T follicular helper cell (primary cell): ENCODE results near the gene MICU2.

Experiments used
- DNase-seq: peaks from one replicate; pipeline ENCODE4 v3.0.0-alpha.2; 2020; ENCODE audit warnings: low read depth
- total RNA-seq, 2 experiments: gene quantifications; one replicate each; lab custom pipeline; 2026; lab: John Stamatoyannopoulos, UW

MICU2 gene, protein sequence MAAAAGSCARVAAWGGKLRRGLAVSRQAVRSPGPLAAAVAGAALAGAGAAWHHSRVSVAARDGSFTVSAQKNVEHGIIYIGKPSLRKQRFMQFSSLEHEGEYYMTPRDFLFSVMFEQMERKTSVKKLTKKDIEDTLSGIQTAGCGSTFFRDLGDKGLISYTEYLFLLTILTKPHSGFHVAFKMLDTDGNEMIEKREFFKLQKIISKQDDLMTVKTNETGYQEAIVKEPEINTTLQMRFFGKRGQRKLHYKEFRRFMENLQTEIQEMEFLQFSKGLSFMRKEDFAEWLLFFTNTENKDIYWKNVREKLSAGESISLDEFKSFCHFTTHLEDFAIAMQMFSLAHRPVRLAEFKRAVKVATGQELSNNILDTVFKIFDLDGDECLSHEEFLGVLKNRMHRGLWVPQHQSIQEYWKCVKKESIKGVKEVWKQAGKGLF
- 68.4 to 73.4 reads per million in 2 experiments for total RNA-seq

GRCh38 chr13:21603531-21604448, at the start of gene MICU2:
Gene MICU2, minus strand, starts transcription at chr13:21604170. Its CDS starts 22 bp downstream, at chr13:21604148.
- DNase-seq = peak; percentile 91

GRCh38 chr13:21641629-21642028, 37.7 kb upstream of the MICU2 start:
- no peak for DNase-seq

DNA sequence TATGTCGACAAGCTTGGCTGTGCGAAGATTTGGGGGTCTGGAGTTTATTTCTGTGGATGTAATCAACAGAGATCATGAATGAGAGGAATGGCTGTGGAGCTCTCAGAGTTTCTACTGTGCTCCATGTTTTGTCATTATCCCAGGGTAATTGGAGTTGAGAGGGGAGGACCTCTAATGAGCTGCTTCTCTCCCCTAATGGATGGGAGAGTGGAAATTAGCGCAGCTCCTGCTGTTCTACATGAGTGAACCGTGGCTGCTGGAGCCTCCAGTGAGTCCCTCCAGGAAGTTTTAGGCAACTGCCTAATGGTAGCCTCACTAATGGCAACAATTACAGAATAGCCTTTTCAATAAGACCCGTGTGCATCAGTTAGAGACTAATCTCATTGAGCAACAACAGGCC, 35.6 kb upstream of the MICU2 start:
- no peak for DNase-seq

GRCh38 chr13:21638319-21639282, 34.6 kb upstream of the MICU2 start:
- DNase-seq = peak; percentile 6

DNA sequence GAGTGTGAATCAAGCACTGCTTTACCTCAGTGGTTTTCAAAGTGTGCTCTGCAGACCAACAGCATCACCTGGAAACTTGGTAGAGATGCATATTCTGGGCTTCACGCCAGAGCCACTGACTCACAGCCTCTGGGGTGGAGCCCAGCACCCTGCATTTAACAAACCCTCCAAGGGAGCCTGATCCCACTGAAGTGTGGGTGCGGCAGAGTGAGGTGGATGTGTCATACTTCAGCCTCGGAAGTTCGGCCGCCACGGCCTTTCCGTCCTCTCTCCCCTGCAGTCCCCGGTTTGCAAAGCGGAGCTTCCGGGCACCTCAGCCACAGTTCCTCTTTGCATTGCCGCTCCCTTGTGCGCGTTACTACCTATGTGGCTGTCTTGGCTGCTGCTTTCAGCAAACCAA, 33.3 kb upstream of the MICU2 start:
- DNase-seq = no peak

GRCh38 chr13:21636656-21637055, 32.7 kb upstream of the MICU2 start:
- DNase-seq = no peak

DNA sequence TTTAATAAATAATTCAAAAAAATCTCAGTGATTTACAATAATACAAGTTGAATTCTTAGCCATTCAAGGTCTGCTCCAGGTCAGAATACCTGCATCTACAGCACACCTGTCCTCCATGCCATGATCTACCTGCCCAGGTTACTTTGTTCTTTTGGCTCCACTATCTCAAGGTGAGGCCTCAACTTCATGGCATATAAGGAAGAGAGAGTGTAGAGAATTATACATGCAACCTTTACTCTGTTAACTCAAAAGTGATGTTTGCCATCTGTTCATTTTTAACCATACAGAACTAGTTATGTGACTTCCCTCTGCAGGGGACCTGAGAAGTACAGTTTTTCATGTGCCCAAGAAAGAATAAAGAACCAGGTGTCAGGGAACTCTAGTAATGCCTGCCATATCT, 28.2 kb upstream of the MICU2 start:
- DNase-seq = no peak

- no peak for DNase-seq
Measured at GRCh38 chr13:21625366-21625765, 21.4 kb upstream of the MICU2 start.

GRCh38 chr13:21620861-21621260, 16.9 kb upstream of the MICU2 start:
- no peak for DNase-seq

DNA sequence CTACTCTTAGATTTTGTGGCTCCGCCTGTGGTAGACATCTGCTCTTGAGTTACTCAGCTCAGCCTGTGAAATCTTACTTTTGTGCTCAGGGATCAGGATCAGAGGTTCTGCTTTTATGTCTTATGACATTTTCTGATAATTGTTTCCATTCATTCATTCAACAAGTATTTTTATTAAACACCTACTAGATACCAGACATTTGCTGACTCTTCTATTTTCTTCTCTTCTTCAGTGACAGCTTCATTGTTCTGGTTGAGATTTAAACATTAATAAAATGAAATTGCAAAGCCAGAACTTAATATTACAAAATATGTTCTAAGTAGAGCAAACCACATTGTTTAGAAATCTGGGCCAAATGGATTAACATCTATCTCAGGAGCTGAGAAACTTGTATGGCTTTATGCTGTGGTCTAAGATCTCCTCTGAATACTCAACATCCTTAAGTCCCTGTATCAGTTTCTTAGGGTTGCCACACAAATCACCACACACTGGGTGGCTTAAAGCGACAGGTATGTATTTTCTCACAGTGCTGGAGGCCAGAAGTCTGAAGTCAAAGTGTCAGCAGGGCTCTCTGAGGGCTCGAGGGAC, 15.8 kb upstream of the MICU2 start:
- DNase-seq = no peak

DNA sequence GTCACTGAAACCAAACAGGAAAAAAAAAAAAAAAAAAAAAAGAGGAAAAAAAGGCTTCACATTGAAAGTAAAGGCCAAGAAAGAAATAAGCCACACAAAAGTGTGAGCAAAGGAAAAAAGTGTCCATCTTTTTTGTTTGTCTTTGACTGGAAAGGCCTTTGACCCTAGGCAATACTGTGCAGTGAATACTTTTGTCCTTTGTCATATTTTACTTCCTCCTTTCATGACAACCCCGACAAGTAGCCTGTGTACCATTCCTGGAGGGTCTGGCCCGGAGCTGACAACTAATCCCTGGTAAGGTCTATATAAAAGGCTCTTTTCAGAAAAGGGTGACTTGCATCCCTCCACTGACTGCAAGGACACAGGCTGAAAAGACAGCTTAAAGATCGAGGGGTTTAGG, 12.9 kb upstream of the MICU2 start:
- no peak for DNase-seq

DNA sequence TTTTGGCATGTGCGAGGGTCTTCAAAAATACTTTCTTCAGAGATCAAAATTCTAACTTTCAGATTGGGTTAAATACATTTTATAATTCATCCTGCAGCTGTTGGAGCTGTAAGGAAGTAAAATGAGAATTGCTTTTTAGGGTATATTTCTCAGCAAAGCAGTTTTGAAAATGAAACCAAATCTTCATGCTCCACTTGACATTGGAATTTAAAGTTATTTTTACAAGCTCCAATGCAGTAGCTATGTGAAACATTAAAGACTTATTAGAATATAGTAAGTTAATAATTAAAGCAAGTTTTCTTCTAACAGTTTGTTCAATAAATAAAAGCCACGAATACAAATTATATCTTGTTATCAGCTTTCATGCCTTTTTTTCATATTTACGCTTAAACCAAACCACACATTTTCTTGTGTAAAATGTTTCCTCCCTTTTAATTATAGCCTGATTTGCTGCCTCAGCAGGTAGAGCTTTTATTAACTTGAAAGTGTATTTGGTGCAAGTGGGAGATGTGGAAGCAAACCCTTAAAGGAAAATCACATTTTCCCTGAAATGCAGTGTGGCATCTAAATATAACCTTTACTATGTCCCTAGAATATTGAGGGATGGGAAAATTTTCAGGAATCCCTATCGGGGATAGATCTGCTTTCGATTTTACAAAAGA, 12.4 kb upstream of the MICU2 start:
- DNase-seq = no peak

- DNase-seq = no peak
Measured at GRCh38 chr13:21615427-21615826, 11.5 kb upstream of the MICU2 start.

- DNase-seq = no peak
Measured at GRCh38 chr13:21613791-21614190, 9.8 kb upstream of the MICU2 start.

DNA sequence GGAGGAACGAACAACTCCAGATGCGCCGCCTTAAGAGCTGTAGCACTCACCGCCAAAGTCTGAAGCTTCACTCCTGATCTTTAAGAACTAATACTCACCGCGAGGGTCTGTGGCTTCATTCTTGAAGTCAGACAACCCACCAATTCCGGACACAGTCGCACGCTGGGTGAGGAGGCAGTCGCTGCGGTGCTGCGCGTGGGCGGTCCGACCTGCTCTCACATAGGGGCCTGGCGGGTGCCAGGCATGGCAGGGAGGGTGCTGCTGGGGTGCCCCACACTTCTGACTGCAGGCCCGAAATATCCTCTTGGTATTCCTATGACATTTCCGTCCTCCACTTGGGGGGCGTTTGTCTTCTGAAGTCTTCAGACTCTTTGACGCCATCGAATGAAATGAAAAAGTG, 7.4 kb upstream of the MICU2 start:
- no peak for DNase-seq

GRCh38 chr13:21610687-21611086, 6.7 kb upstream of the MICU2 start:
- no peak for DNase-seq

DNA sequence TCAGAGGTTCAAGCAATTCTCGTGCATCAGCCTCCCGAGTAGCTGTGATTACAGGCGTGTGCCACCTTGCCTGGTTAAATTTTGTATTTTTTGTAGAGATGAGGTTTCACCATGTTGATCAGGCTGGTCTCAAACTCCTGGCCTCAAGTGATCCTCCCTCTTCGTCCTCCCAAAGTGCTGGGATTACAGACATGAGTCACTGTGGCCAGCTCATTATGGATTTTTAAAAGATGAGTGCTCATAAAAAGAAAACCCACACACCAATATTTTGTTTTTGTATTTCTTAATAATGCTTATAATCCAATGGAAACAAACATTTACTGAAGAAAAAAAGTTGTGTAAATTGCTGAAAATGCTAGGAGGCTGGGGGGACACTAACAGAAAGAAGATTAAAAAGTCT, 5.0 kb upstream of the MICU2 start:
- no peak for DNase-seq

GRCh38 chr13:21606796-21607195, 2.8 kb upstream of the MICU2 start:
- no peak for DNase-seq

DNA sequence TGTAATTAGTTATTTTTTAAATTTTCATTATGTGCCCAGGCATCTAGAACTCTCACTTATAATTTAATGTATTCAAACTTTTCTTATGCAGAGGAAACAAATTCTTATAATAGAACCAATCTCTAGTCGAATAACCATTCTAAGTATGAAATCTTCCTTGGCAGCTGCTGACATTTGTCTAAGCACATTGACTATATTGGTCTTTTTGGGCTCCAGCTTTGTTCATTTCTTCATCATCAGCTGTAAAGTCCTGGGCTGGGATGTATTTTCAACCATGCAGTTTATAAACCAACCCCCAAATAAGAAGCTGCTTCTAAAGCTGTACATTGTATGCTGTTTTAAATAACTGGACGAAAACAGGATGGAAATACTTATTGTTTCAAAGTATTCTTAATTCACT, 2.3 kb upstream of the MICU2 start:
- DNase-seq = no peak

- DNase-seq = no peak
Measured at GRCh38 chr13:21596722-21597121, 7.2 kb downstream of the MICU2 start.

DNA sequence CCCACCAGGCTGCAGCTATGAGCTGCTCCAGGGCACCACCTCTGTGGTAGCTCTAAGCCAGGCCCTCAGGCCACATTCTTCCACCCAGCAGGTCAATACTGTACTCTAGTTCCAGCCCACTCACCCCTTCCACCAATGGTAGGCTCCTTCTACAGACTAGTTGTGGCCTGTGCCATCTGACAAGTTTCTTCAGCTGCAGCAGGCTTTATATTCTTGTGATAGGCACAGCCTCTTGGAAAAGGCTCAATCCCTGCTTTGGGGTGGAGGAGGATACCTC, 8.5 kb downstream of the MICU2 start:
- DNase-seq = no peak
